ENCODE results near the gene FAM83E. TPM values are rescaled to one million over a fixed set of nuclear protein-coding genes. Genes with fewer than 3 reads are reported as not detected.

FAM83E gene
- total RNA-seq, 1 experiment from 2014 or later, result 12.3 TPM

GRCh38 chr19:48573163-48573505 lies 41.7 kb downstream of the FAM83E start:
- intact Hi-C loops (cut with micrococcal nuclease; ENCODE audit: unreplicated experiment), result no loop called here
- peaks cover 14% of the 10 kb centered on the region for H3F3A ChIP-seq (ENCODE audit: insufficient read depth, low read depth)
- H3K9me2 ChIP-seq (ENCODE audit: insufficient read depth), result no peaks in the 10 kb centered on the region
- H3K4me3 ChIP-seq, result no peak overlapping the region
- no peaks in the 10 kb centered on the region for H3K9me3 ChIP-seq (ENCODE audit: insufficient read depth, low read depth)
- H3K36me3 ChIP-seq (ENCODE audit: low read depth), result no peaks in the 10 kb centered on the region
- peaks cover 8% of the 10 kb centered on the region for H3K4me1 ChIP-seq (replicated peaks; ENCODE audit: insufficient read depth)
- ChIA-PET CTCF (no interaction called here), POLR2A (ENCODE audit: unreplicated experiment) (no interaction called here)
- H3K4me2 ChIP-seq, result no peak overlapping the region
- no TSS peak for BruUV-seq (replicated peaks)
- DNase-seq, result no peak
- H3K79me2 ChIP-seq (ENCODE audit: low read depth), result no peaks in the 10 kb centered on the region
- no peak overlapping the region for H2AFZ ChIP-seq
- H3K27me3 ChIP-seq (ENCODE audit: insufficient read depth, low read depth), result no peaks in the 10 kb centered on the region
- H4K20me1 ChIP-seq (ENCODE audit: insufficient read depth), result no peaks in the 10 kb centered on the region
- no peak overlapping the region for H3K27ac ChIP-seq
- TF ChIP-seq CTCF (conservative IDR thresholded peaks at IDR 0.05), result no peak
- no peak for TF ChIP-seq EZH2 (IDR thresholded peaks at IDR 0.05; ENCODE audit: low read depth)

DNA sequence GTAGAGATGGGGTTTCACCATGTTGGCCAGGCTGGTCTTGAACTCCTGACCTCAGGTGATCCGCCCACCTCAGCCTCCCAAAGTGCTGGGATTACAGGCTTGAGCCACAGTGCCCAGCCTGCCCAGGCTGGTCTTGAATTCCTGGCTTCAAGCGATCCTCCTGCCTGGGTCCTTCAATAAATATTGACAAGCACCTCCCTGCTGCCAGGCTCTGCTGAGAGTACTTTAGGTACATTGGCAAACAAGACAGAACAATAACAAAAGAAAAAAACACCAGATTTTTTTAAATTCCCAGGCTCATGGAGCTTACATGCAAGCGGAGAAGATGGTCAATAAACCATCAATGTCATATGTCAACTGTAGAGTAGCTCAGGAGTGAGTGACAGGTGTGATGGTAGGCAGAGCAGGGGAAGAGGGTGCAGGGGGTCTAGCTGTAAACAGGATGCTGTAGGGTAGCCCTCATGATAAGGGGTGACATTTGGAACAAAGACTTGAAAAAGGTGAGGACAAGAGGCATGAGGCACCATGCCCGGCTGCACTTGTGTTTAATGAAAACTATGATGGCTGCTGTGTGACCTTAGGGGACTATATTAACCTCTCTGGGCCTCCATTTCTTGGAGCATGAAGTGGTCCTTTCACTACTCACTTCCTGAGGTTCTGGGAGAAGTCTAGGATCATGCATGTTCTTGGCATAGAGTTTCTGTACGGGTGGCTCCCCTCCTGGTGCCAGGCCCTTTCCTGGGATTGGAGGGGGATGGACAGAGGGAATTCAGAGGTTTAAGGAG lies 43.3 kb downstream of the FAM83E start:
- Histone ChIP-seq H3K36me3 (ENCODE audit: low read depth) (no peaks in the 10 kb centered on the region), H3K9me3 (ENCODE audit: insufficient read depth, low read depth) (no peaks in the 10 kb centered on the region), H3K4me2 (no peak overlapping the region), H3K27ac (no peak overlapping the region), H3K9me2 (ENCODE audit: insufficient read depth) (no peaks in the 10 kb centered on the region), H4K20me1 (ENCODE audit: insufficient read depth) (no peaks in the 10 kb centered on the region), H3K27me3 (ENCODE audit: insufficient read depth, low read depth) (no peaks in the 10 kb centered on the region), H3K79me2 (ENCODE audit: low read depth) (no peaks in the 10 kb centered on the region), H3K4me1 (replicated peaks; ENCODE audit: insufficient read depth) (peaks cover 15% of the 10 kb centered on the region), H3K4me3 (no peak overlapping the region), H3F3A (ENCODE audit: insufficient read depth, low read depth) (peaks cover 23% of the 10 kb centered on the region), H2AFZ (no peak overlapping the region)
- TF ChIP-seq EZH2 (IDR thresholded peaks at IDR 0.05; ENCODE audit: low read depth), result no peak
- TF ChIP-seq CTCF (conservative IDR thresholded peaks at IDR 0.05), result no peak
- POLR2A ChIA-PET (ENCODE audit: unreplicated experiment), result interaction anchor here (0.6 kb wide), 2 partner anchors 32 to 257 kb away, joined by 3 read pairs; no protein-coding TSS in a partner anchor
- intact Hi-C loops (cut with micrococcal nuclease; ENCODE audit: unreplicated experiment), result no loop called here
- DNase-seq, result no peak
- no TSS peak for BruUV-seq (replicated peaks)
- CTCF ChIA-PET, result no interaction called here

GRCh38 chr19:48569814-48570213 lies 45.1 kb downstream of the FAM83E start:
- Histone ChIP-seq H3K9me3 (ENCODE audit: insufficient read depth, low read depth) (no peaks in the 10 kb centered on the region), H3K9me2 (ENCODE audit: insufficient read depth) (no peaks in the 10 kb centered on the region), H2AFZ (no peak overlapping the region), H3K4me1 (replicated peaks; ENCODE audit: insufficient read depth) (peaks cover 24% of the 10 kb centered on the region), H4K20me1 (ENCODE audit: insufficient read depth) (no peaks in the 10 kb centered on the region), H3F3A (ENCODE audit: insufficient read depth, low read depth) (peaks cover 34% of the 10 kb centered on the region), H3K27me3 (ENCODE audit: insufficient read depth, low read depth) (no peaks in the 10 kb centered on the region), H3K36me3 (ENCODE audit: low read depth) (no peaks in the 10 kb centered on the region), H3K4me3 (no peak overlapping the region), H3K4me2 (no peak overlapping the region), H3K27ac (no peak overlapping the region), H3K79me2 (ENCODE audit: low read depth) (no peaks in the 10 kb centered on the region)
- ChIA-PET POLR2A (ENCODE audit: unreplicated experiment) (no interaction called here), CTCF (interaction anchor here (1.1 kb wide), 1 partner anchor 15 kb away, joined by 11 read pairs; no protein-coding TSS in a partner anchor)
- BruUV-seq (replicated peaks), result no TSS peak
- TF ChIP-seq EZH2 (IDR thresholded peaks at IDR 0.05; ENCODE audit: low read depth) (no peak), CTCF (conservative IDR thresholded peaks at IDR 0.05) (no peak)
- no peak for DNase-seq
- intact Hi-C loops (cut with micrococcal nuclease; ENCODE audit: unreplicated experiment), result no loop called here

Data from PC-9 (cell line).